HG02678 (cell line): ENCODE data around the gene SDHC.

Experiments used
- ATAC-seq: cut with Tn5 transposase; IDR thresholded peaks from one replicate; pipeline ENCODE4 v1.9.1; 2021; ENCODE audit warnings: mild to moderate bottlenecking, moderate library complexity; ENCODE audit not compliant: unreplicated experiment

SDHC gene, protein sequence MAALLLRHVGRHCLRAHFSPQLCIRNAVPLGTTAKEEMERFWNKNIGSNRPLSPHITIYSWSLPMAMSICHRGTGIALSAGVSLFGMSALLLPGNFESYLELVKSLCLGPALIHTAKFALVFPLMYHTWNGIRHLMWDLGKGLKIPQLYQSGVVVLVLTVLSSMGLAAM

DNA sequence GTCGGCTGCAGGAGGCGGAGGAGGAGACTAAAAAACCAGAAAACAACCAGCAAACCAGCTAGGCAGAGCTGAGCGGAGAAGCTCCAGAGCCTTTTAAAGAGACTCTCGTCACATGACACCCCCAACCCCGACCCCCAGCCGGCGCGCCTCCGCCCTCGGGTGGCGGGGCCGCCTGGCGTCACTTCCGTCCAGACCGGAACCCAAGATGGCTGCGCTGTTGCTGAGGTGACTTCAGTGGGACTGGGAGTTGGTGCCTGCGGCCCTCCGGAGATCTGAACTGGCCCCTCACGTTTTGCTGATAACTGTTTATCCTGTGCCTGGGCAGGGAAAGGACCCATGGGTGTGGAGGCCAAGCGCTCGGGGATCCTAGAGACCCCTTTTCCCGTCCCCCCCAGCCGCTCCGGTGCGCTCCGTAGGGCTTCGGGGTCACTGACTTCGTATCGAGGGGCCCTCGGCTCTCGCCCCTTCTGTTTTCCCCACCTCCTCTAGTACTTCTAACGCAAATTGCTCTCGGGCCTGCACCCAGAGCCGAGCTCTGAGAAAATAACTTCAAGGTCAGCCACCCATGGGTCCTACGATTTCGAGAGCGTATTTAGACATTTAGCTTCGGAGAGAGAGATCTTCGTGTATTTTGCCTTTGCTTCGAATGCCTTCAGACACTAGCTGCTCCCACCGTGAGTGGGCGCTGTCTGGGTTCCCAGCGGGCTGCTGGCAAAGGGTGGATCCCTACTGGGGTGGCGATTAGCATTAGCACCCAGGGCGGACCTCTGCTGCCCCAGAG is at the start of gene SDHC:
Gene SDHC, plus strand, starts transcription at position 181 of the 781 bp plus-strand sequence. Its CDS starts 25 bp downstream, at position 206.
- peak; percentile 96 for ATAC-seq

DNA sequence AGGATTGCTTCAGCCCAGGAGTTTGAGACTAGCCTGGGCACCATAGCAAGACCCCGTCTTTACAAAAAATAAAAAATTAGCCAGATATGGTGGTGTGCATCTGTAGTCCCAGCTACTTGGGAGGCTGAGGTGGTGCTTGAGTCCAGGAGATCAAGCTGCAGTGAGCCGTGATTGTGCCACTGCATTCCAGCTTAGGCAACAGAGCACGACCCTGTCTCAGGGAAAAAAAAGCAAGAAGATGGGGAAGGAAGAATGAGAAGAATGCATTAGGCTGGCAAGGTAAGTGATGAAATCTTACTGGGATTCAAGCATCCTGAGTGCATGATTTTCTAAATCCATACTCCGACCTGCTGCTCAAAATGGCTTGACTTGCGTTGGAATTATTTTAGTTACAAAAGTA is 48.9 kb upstream of the SDHC start:
- no peak for ATAC-seq

DNA sequence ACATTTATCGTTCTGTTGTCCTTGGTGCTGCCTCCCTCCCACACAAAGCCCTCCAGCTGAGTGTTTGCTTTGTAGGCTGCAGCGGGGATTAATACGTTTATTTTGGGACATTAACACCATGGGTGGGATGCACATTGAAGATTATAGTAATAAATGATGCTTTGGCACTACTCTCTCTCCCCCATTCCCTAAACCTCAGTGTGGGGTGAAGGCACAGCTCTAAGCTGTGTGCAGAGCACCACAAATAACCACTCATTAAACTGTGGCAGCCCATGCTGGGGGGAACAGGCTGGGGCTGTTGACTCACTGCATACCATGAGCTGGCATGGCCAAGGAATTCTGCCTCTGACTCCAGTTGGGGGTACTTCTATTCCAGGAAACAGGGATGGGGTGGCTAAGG is 48.0 kb upstream of the SDHC start:
- no peak for ATAC-seq

DNA sequence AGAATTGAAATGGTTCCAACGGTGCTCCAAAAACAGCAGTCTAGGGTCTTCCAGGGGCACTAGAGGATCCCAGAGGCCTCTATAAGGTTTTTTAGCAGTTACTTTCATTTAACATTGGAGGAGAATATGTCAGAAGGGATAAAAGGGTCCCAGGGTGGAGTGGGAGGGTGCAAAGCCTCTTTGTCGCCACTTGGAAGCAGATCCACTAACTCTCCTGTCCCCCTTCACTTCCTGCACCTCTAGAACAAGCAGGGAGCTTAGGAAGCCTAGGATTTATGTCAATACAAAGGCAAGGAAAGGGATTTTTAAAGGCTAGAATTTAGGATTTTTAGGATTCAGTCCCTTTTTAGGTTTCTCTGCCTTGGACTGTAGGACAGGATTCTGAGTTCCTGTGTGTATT is 47.3 kb upstream of the SDHC start:
- no peak for ATAC-seq

DNA sequence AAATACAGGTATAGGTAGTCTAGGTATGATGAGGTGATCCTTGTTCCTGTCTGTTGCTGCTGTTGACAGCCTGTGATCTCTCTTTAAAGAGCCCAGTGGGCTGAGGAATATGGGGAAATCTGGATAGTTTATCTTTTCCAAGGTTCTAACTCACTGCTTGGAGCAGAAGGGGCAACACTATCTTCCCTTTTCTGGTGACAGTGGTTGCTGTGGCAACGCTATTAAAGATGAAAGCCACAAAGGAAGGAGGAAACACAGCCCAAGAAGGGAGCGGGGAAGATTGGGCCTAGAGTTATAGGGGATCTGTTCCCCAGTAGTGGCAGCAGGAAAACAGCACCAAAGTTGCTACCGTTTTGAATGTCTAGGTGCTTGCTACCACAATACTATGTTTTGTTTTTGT is 46.9 kb upstream of the SDHC start:
- no peak for ATAC-seq

DNA sequence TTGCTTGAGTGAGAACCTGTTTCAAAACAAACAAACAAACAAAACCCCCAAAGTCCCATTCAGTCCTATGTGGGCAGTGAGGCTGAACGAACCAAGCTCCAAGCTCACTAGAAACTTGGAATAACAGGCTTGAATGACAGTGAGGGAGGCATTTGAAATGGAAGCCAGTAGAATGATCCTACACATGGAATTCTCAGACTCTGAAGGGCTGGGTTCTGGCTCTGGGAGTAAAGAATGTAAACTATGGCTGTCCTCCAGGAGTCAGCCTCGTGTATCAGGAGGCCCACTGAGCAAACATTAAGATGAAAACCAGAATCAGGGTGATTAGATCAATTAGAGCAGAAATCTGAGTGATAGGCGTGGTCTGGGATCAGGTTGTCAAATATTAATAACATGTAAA is 40.8 kb upstream of the SDHC start:
- no peak for ATAC-seq

DNA sequence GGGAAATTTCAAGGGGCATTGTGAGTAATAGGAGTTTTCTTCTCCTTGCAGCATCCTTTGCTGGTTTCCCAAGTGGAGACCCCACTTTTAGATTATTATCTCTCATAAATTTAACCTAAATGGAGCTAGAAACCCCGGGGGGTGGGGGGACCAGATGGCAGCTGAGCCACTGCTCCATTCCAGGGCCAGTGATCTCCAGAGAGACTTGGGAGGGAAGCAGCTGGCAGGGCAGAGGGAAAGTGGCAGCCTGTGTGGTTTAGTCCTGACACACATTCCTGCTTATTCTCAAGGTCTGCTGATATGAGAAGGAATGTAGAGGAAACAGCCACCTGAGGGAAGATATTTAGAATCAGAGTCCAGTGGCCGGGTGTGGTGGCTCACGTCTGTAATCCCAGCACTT is 39.3 kb upstream of the SDHC start:
- no peak for ATAC-seq

DNA sequence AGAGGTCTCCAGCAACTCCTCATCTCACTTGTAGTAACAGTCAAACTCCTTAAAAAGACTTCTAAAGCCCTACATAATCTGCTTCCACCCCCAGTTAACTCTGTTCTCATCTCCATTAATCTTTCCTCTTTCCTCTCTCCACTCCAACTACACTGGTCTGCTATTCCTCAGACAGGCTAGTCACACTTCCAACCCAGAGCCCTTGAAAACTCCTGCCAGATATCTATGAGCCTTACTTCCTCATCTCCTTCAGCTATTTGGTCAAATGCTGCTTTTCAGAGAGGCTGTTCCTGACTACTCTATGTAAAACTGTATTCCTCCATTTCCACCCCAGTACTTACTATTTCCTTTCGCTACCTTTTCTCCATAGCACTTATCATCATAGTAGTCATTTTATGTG is 31.2 kb upstream of the SDHC start:
- ATAC-seq, result no peak

DNA sequence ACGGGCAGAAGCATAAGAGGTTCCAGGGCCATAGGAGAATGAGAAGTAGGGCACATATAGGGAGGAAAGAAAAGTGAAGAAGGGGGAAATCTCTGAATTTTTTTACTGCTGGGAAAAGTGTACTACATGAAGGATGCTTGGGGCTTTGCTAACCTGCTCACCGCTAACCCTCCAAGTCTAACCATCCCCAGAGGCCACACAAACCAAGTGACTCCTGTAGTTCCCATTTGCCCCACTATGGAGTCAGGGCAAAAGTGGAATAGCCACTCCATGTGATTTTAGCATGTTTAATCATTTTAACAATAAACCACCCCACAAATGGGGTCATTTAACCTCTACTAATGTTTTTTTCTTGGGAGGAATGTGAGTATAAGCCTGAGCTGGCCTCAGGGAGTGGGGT is 29.1 kb upstream of the SDHC start:
- ATAC-seq, result no peak

DNA sequence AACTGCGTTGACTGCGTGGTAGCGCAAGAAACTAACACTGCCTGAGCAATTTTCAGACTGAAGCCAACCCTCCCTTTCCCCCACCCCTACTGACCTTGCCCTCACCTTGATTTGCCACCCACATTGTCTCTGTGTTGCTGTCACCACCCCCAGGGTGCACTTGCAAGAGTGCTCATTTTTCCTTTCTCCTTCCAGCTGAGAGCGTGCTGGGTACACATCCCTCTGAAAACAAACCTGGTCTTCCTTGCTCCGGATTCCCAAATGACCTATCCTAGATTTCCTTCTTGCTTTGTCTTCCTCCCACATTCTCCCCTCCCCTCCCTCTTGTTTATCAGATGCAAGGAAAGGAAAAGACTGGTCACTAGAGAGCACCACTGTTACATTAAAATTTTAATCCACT is 28.7 kb upstream of the SDHC start:
- no peak for ATAC-seq

DNA sequence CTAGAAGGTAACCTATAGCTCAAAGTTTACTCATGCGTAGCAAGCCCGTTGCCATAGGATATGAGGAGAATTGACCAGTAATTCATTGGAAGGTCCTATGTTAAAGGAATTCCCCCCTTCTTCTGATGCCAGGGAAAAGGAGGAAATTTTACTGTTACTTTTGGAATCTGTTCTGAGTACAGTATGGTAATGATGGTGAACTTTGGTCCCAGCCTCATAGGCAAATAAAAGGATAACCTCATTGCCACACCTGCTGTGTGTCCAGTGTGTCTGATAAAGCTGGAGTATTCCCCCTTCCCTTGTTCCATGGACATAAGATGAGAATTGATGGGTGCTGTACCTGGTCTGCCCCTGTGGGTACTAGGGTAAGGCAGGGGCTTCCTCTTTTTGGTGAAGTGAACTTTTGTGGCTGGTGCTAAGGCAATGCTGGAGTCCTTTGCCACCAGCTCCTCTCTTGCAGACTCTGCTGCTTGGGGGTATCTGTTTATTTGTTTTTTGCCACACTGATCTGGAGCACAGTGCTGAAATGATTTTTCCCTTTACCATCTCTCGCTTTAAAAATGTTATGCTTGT is 26.6 kb upstream of the SDHC start:
- ATAC-seq, result no peak

DNA sequence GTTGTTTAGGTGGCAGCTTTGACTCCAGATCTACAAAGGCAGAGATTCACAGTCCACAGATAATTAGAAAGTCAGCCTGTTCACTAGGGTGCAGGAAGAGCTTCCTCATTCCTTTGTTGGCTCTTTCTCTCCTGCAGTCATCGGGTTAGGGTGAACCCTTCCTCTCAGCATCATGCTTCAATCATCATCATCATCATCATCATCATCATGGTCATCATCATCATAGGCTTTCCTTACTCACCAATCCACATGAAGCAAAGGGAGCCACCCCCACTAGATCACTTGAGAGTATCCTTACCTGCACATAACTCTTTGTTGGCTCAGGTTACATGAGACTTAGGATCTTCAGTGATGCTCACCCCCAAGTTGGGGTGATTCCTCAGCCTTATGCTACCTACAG is 23.4 kb upstream of the SDHC start:
- no peak for ATAC-seq

DNA sequence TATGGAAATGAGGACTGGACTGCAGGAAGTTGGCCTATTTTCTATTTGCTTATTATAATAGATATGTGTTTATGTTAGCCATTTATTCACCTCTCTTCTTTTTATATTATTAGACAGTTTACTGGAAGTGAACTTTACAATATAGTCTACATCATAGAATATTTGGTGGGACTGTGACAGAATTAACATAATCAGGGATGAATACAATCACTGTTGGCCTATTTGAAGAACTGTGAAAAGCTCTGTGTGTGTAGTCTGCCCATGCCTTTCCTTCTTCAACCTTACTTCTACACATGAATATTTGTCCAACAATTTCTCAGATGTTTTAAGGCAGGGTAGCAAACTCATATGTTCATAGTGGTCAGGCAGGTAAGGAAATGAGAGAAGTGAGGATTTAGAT is 16.8 kb upstream of the SDHC start:
- ATAC-seq, result no peak

DNA sequence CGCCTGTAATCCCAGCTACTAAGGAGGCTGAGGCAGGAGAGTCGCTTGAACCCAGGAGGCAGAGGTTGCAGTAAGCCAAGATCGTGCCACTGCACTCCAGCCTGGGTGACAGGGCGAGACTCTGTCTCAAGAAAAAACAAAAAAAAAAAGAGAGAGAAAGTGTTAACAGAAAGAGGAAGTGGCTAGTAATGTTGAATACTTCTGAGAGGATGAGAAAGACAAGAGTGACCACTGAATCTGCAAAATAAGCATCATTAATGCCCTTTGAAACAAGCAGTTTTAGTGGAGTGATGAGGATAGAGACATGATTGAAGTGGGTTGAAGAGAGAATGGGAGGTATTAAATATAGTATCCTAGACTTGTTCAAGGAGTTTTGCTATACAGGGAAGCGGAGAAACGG is 16.1 kb upstream of the SDHC start:
- ATAC-seq, result no peak

DNA sequence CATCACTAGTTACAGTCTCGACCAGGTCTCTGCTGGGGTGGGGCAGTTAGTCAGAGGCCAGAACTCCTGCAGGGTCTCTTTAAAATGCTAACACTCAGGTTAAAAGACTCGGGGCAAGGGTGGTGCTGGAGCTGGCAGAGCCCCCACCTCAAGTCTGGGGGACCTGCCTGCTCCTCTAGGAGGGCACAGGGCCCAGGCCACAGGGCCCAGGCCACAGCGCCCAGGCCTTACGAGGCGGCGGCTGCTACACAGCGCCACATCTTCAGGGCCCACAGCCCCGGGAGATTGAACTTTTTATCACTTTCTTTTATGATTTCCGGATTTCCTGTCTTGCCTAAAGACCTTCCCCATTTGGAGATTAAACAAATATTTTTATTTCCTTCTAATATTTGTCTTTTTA is 14.8 kb upstream of the SDHC start:
- ATAC-seq, result no peak

DNA sequence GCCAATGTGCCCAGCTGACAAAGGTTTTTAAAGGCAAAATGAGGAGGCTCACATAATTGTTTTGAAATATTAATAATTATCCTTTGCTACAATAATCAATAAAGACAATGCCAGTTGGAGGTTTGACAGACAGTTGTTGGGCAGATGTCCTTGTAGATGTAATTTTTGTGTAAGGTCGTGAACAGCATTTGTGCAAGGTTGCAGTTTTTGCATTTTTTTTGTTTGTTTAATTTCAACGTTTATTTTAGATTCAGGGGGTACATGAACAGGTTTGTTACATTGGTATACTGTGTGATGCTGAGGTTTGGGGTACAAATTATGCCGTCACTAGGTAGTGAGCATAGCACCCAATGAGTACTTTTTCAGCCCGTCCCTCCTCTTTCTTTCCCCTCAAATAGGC is 13.7 kb upstream of the SDHC start:
- ATAC-seq, result no peak

DNA sequence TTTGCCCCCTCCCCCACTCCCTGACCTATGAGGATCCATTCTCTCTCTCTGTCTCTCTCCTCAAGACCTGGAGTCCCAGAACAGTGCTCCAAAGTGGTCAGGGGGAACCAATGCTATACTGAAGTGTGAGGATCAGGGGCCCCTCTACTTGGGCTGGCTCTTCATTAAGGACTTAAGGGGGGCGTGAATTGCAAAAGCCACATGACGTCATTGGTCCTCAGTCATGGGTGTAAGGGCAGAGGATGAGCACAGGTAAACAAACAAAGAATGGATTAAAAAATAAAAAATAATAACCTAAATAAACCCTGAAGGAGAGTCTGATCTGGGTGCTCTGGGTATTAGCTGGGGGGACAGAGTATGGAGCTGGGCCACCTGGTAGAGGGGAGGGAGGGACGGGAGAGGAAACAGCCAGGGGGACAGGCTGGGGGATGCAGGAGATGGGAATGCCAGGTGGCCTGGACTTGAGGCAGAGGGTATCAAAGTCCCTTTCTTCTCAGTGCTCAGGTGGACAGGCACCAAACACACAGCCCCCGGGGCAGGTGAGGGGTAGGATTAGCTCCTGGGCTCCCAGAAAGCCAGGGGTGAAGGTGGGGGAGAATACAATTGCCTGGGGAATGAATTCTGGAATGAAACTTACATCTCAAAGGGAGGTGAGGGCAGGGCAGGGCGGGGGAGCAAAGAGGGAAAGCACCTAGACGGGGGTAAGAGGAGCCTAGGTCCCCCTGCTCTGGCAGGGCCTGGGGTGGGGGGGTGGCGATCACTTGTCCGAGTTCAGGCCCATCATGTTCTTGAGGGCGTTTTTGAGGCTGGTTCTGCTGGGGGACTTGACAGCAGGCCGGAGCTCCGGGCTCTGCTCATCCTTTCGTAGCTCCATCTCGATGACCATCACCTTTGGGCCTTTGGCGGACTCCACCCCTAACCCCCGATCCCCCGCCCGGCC is 9.0 kb upstream of the SDHC start:
- no peak for ATAC-seq

DNA sequence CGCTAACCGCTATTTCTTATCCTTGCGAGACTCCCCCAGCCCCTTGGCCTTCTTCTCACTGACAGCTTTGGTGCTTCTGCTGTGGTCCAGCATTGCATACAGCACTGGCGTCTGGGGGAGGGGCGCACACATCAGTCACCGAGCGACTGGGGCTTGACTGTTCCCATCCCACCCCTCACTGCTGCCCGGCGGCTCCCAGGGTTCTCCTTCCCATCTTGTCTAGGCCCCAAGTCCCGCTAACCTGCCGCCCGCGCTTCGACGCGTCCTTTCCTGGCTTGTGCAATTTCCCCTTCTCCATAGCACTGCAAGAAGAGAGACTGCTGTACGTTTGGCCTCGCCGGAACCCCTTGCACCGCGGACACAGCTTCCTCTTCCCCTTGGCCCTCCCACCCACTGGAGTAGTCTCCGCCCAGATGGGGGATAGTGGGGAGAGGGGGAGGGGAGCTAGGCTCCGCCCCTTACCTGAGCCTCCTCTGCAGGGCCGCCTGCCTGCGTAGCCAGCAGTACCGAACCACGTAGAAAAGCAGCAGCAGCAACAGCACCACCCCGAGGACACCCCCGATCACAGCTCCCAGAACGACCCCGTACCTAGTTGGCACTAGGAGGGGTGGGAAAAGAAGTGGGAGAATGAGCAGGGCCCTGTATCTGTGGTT is 8.2 kb upstream of the SDHC start:
- peak; percentile 82 for ATAC-seq

DNA sequence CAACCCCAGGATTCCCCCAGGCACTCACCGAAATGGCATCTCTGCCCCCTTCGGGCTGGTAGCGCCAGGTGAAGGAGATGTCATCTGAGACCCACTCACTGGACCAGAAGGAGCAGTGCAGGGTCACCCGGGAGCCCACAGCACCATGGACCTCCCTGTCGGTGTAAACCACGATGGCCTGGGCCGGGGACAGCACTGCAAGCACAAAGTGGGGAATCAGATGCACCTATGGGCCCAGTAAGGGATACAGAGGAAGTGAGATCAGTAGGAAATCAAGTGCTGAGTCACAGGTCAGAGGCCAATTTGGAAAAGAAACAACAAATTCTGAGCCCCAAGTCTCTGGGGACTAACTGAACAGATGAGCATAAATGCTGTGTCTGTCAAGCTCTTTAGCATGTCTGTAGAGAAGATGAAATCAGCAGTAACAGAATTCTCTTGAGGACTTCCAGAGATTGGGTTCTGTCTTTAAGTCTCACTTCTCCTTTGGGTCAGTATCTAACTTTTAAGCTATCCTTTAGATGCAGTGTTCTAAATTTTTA is 6.9 kb upstream of the SDHC start:
- no peak for ATAC-seq

DNA sequence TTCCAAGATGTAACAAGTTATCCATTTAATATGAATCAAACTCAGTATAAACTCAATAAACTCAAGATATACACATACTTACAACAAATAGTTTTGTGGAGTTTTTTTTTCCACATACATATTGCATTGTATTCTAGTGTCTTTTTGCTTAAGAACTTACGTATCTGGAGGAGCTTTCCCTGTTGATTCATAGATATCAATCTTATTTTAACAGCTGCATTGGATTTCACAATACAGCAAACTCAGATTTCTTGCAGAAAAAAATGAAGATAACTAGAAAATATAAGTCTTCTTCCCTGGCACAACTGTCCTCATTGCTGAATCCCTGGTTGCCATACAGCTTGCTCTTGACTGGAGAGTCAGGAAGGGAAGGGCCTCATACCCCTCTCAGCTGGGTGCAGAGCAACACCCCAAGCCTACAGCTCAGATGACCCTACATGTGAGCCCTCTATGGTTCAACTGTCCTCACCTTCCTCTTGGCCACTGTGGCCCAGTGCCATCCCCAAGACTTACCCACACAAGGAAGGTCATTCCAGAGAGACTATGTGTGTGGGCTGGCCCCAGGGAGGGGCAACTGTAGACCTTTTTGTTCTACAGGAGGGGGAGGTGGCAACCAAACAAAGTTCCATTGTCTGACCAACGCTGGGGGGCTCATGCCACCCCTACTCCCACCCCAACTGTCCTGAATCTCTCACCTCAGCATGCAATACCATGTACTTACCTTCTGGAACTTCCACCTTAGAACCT is 6.1 kb upstream of the SDHC start:
- ATAC-seq, result no peak
